Thyroid gland (tissue), 4 donors: ENCODE results near the gene MAMLD1. TPM values are rescaled to one million over a fixed set of nuclear protein-coding genes. Genes with fewer than 3 reads are reported as not detected.

Experiments used
- DNase-seq, 2 donors: peaks; one replicate each; pipeline ENCODE4 v3.0.0-alpha.2; 2019
- H3K27ac ChIP-seq, 3 donors: fragments of 200-600 bp; sonication (generic); 1 replicate in 2 of 3; 2 replicates in 1 of 3; pipeline ENCODE4 v1.5.1; 2016 to 2019; ENCODE audit warnings: mild to moderate bottlenecking in 1 of 3, moderate library complexity in 1 of 3
- H3K27me3 ChIP-seq: fragments of 200-600 bp; sonication (generic); one replicate; pipeline ENCODE4 v1.5.1; 2019
- H3K36me3 ChIP-seq, 2 donors: fragments of 200-600 bp; sonication (generic); one replicate each; pipeline ENCODE4 v1.5.1; 2016 to 2019
- H3K4me1 ChIP-seq, 2 donors: fragments of 200-600 bp; sonication (generic); one replicate each; pipeline ENCODE4 v1.5.1; 2017 to 2019
- H3K4me3 ChIP-seq, 3 donors: fragments of 200-600 bp; sonication (generic); replicated peaks in 1 of 3; 1 replicate in 2 of 3; 2 replicates in 1 of 3; pipeline ENCODE4 v1.5.1; 2016; ENCODE audit warnings: mild to moderate bottlenecking in 1 of 3
- H3K9me3 ChIP-seq: fragments of 200-600 bp; sonication (generic); one replicate; pipeline ENCODE4 v1.5.1; 2017
- CTCF ChIP-seq, 6 experiments: fragments of 200-600 bp in 3 of 6; fragments of 450-650 bp in 3 of 6; sonication (generic) in 3 of 6; IDR thresholded peaks; one replicate each; pipeline ENCODE4 v1.5.1; 2016 to 2019; ENCODE audit warnings: antibody characterized with exemption in 6 of 6, mild to moderate bottlenecking in 2 of 6, inconsistent platforms in 1 of 6, moderate library complexity in 1 of 6
- POLR2A ChIP-seq, 2 donors: fragments of 450-650 bp; IDR thresholded peaks; one replicate each; pipeline ENCODE4 v1.6.1; 2017; ENCODE audit warnings: antibody characterized with exemption in 2 of 2, mild to moderate bottlenecking in 2 of 2, moderate library complexity in 1 of 2
- WGBS, 2 donors: methylation state at CpG; one replicate each; pipeline ENCODE4 v1.1.5; 2017; 5-methylcytosine and 5-hydroxymethylcytosine counted together
- intact Hi-C: fragments of 100-400 bp; cut with DNase I; formaldehyde crosslinking; loops from one replicate; pipeline ENCODE4 v1.15.1; 2023
- total RNA-seq, 4 donors: library from RNA; depleted of rRNA; stranded (reverse); fragments of >200 nt; gene quantifications; one replicate each; pipeline ENCODE4 v1.2.3, GENCODE V29; 2016

MAMLD1 gene
- total RNA-seq, 4 donors from 2014 or later = 1.3 to 2.2 (median 1.8) TPM

- peak overlapping the region in 1 of 3 donors; percentile 12 for H3K4me3 ChIP-seq
- 0 to 3% methylated on average over 7 to 13 of the region's 37 CpGs for WGBS, 2 donors
- peaks cover 7 to 8% of the 10 kb centered on the region in 2 donors for H3K4me1 ChIP-seq
- DNase-seq = peak; percentile 31 to 35
- TF ChIP-seq CTCF (IDR thresholded peaks at IDR 0.05) (no peak), POLR2A (IDR thresholded peaks at IDR 0.05) (no peak)
- intact Hi-C loops = no loop called here
- H3K9me3 ChIP-seq = no peaks in the 10 kb centered on the region
- H3K27me3 ChIP-seq = no peaks in the 10 kb centered on the region
- H3K36me3 ChIP-seq = no peaks in the 10 kb centered on the region
- H3K27ac ChIP-seq = no peak overlapping the region
These were observed 1.3 kb upstream of the MAMLD1 start for GRCh38 chrX:150361777-150362351.

- Histone ChIP-seq H3K27me3 (no peaks in the 10 kb centered on the region), H3K9me3 (no peaks in the 10 kb centered on the region), H3K36me3 (no peaks in the 10 kb centered on the region), H3K27ac (peak overlapping the region in 2 of 3 donors; percentile 76 to 83), H3K4me3 (peak overlapping the region in 2 of 3 donors; percentile 10 to 49), H3K4me1 (peaks cover 7 to 8% of the 10 kb centered on the region in 2 donors)
- TF ChIP-seq POLR2A (IDR thresholded peaks at IDR 0.05) = no peak
- no peak for TF ChIP-seq CTCF (IDR thresholded peaks at IDR 0.05)
- intact Hi-C loops = no loop called here
- peak; percentile 8 to 23 for DNase-seq
- WGBS, 2 donors = 0% methylated on average over 1 of the region's 67 CpGs; no CpG with 5 or more reads in 1 of the 2 donors
These were observed 637 bp downstream of the MAMLD1 start for GRCh38 chrX:150363561-150364346.

- H3K4me3 ChIP-seq = peak overlapping the region in 1 of 3 donors; percentile 49
- peak overlapping the region in 2 of 3 donors; percentile 76 to 83 for H3K27ac ChIP-seq
- H3K4me1 ChIP-seq = peaks cover 7 to 8% of the 10 kb centered on the region in 2 donors
- no peaks in the 10 kb centered on the region for H3K36me3 ChIP-seq
- intact Hi-C loops = no loop called here
- peak; percentile 20 to 21 for DNase-seq
- no CpG with 5 or more reads among the region's 66 CpGs for WGBS, 2 donors
- no peaks in the 10 kb centered on the region for H3K9me3 ChIP-seq
- H3K27me3 ChIP-seq = no peaks in the 10 kb centered on the region
- no peak for TF ChIP-seq CTCF (IDR thresholded peaks at IDR 0.05)
- TF ChIP-seq POLR2A (IDR thresholded peaks at IDR 0.05) = no peak
These were observed 1.4 kb downstream of the MAMLD1 start for GRCh38 chrX:150364347-150365050.

- intact Hi-C loops = no loop called here
- no peaks in the 10 kb centered on the region for H3K27me3 ChIP-seq
- peak overlapping the region; percentile 28 to 83 (median 76) for H3K27ac ChIP-seq
- H3K4me3 ChIP-seq = peak overlapping the region; percentile 9 to 49 (median 38)
- no peaks in the 10 kb centered on the region for H3K9me3 ChIP-seq
- H3K36me3 ChIP-seq = no peaks in the 10 kb centered on the region
- DNase-seq = peak; percentile 60 to 68
- TF ChIP-seq POLR2A (IDR thresholded peaks at IDR 0.05) (peak in 1 of 2 donors; percentile 33), CTCF (IDR thresholded peaks at IDR 0.05) (peak in 5 of 6 experiments; percentile 27 to 61 (median 53))
- peaks cover 7 to 8% of the 10 kb centered on the region in 2 donors for H3K4me1 ChIP-seq
- WGBS, 2 donors = 0% methylated on average over 2 to 17 of the region's 75 CpGs
These were observed 2.2 kb downstream of the MAMLD1 start for GRCh38 chrX:150365051-150365989.
